GM12892 (cell line): ENCODE measurements around the gene LSMEM2.

Experiments used
- POLR2A ChIP-seq: IDR thresholded peaks from 2 replicates; pipeline ENCODE4 v1.6.1; 2011; ENCODE audit warnings: low read depth, low read length, control low read depth
- TAF1 ChIP-seq: IDR thresholded peaks from 2 replicates; pipeline ENCODE4 v1.6.1; 2011; ENCODE audit warnings: low read depth, mild to moderate bottlenecking, control low read depth, low read length, borderline replicate concordance

DNA sequence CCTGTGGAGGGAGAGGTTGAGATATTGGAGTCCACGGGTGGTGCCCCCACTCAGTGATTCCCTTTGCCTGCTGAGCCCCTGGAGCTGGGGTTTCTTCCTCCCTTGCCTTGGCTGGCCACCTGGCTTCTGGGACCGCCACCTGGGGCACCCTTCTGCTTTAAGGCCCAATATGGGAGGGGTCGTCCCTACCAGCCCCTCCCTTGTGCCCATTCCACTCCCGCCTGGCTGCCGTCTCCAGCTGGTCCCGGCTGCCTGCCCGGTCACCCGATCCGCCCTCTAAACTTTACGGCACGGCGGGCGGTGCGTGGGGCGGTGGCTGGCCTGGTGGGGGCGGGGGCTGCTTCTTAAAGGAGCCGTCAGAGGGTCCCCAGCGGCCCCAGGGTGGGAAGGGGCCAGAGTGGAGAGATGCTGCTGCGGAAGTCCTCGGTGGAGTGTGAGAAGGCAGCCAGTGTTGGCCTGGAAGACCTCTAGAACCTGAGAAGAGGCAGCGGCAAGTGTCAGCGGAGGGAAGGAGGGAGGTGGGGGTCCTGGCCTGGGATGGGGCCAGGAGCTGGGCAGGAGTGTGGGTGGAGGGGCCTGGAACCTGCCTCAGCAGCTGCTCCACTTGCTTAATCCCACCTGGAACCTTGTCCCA, 11.5 kb upstream of the LSMEM2 start:
- TF ChIP-seq POLR2A (no peak), TAF1 (no peak)
